K562 (cell line): Measurements from ENCODE around the gene C15orf62. TPM values are rescaled to one million over a fixed set of nuclear protein-coding genes. Genes with fewer than 3 reads are reported as not detected.

Experiments used
- ATAC-seq: fragments of 200-7000 bp; cut with Tn5 transposase; 3 replicates; pipeline ENCODE4 v1.9.1; 2020; ENCODE audit warnings: moderate library complexity
- BruUV-seq: library from RNA; stranded (reverse); fragments of 400-500 nt; replicated peaks from 2 replicates; lab custom pipeline; 2021; lab: Mats Ljungman, UMichigan
- CTCF ChIA-PET: fragments of 300-600 bp; formaldehyde crosslinking; extraction: SDS; loops from one replicate; lab custom pipeline; 2021; ENCODE audit warnings: low intra/inter-chr PET ratio; lab: Yijun Ruan, JAX
- POLR2A ChIA-PET: fragments of 300-600, 350-650 bp; sonication (Branson Sonifier 250); formaldehyde crosslinking; extraction: SDS; loops from one replicate; lab custom pipeline; 2021; ENCODE audit warnings: antibody characterized with exemption, inconsistent platforms; lab: Yijun Ruan, JAX
- DNase-seq, 4 experiments: peaks; one replicate each; pipeline versions ENCODE4 v3.0.0 to v3.0.0-alpha.2; 2011 to 2018; ENCODE audit warnings: low spot score in 3 of 4, mixed read lengths in 3 of 4; ENCODE audit errors: extremely low read depth in 1 of 4
- FAIRE-seq: peaks from 2 replicates; lab custom pipeline; 2011; peaks lifted over from hg19 to GRCh38; lab: Jason Lieb, UNC
- H2AFZ ChIP-seq: 2 replicates; pipeline ENCODE4 v1.6.0; 2011; ENCODE audit warnings: low read depth, low read length, control low read depth, inconsistent platforms
- H3K27ac ChIP-seq: fragments of 200-600 bp; 3 replicates; pipeline ENCODE4 v1.8.0; 2011; ENCODE audit warnings: low read depth, mild to moderate bottlenecking, control low read depth, inconsistent platforms, low read length, moderate library complexity, mixed read lengths; ENCODE audit errors: extremely low read depth
- H3K27me3 ChIP-seq, 2 experiments: fragments of 300-600 bp in 1 of 2; 2 replicates in 1 of 2; 3 replicates in 1 of 2; pipeline versions ENCODE4 v1.6.0 to v1.8.0; 2011; ENCODE audit warnings: inconsistent platforms in 2 of 2, low read length in 2 of 2, mild to moderate bottlenecking in 1 of 2, mixed read lengths in 1 of 2, moderate library complexity in 1 of 2; ENCODE audit not compliant: control insufficient read depth in 2 of 2, insufficient read depth in 2 of 2
- H3K36me3 ChIP-seq: fragments of 300-600 bp; 3 replicates; pipeline ENCODE4 v1.8.0; 2011; ENCODE audit warnings: mild to moderate bottlenecking, low read length, inconsistent platforms; ENCODE audit not compliant: control insufficient read depth, insufficient read depth
- H3K4me1 ChIP-seq, 2 experiments: fragments of 200-600 bp in 1 of 2; replicated peaks in 1 of 2; 2 replicates in 1 of 2; 3 replicates in 1 of 2; pipeline versions ENCODE4 v1.5.1 to v1.8.0; 2011; ENCODE audit warnings: inconsistent platforms in 2 of 2, low read length in 2 of 2, mild to moderate bottlenecking in 1 of 2, mixed read lengths in 1 of 2, moderate library complexity in 1 of 2; ENCODE audit not compliant: control insufficient read depth in 2 of 2, insufficient read depth in 2 of 2
- H3K4me2 ChIP-seq: 2 replicates; pipeline ENCODE4 v1.6.1; 2011; ENCODE audit warnings: low read length, control low read depth, inconsistent platforms, mixed read lengths; ENCODE audit not compliant: insufficient read depth
- H3K4me3 ChIP-seq: fragments of 200-600 bp; sonication (generic), shearing (Covaris generic); 2 replicates; pipeline ENCODE4 v1.5.1; 2016; ENCODE audit warnings: control low read depth, inconsistent platforms
- H3K79me2 ChIP-seq: fragments of 200-600 bp; 3 replicates; pipeline ENCODE4 v1.8.0; 2011; ENCODE audit warnings: low read length, inconsistent platforms; ENCODE audit not compliant: control insufficient read depth, insufficient read depth
- H3K9ac ChIP-seq, 2 experiments: 2 replicates each; pipeline versions ENCODE4 v1.6.0 to v1.6.1; 2011; ENCODE audit warnings: low read depth in 2 of 2, low read length in 2 of 2, control low read depth in 1 of 2, inconsistent platforms in 1 of 2, mild to moderate bottlenecking in 1 of 2, mixed read lengths in 1 of 2; ENCODE audit not compliant: insufficient read depth in 1 of 2
- H3K9me1 ChIP-seq: one replicate; pipeline ENCODE4 v1.6.0; 2011; ENCODE audit warnings: inconsistent platforms, mild to moderate bottlenecking, low read length, moderate library complexity; ENCODE audit not compliant: control insufficient read depth, insufficient read depth
- H3K9me3 ChIP-seq: replicated peaks from 2 replicates; pipeline ENCODE4 v1.5.1; 2011; ENCODE audit warnings: low read depth, low read length, inconsistent platforms; ENCODE audit not compliant: control insufficient read depth, insufficient read depth
- H4K20me1 ChIP-seq: replicated peaks from 2 replicates; pipeline ENCODE4 v1.6.1; 2011; ENCODE audit warnings: low read length, inconsistent platforms, mixed read lengths; ENCODE audit not compliant: control insufficient read depth, insufficient read depth
- ARID1B ChIP-seq: fragments of 450-650 bp; IDR thresholded peaks from 2 replicates; pipeline ENCODE4 v1.6.1; 2016; ENCODE audit warnings: antibody characterized with exemption, mild to moderate bottlenecking, inconsistent platforms
- HSF4 ChIP-seq: fragments of 250-450 bp; sonication (Bioruptor Pico); IDR thresholded peaks from 2 replicates; pipeline ENCODE4 v2.1.2; 2022; ENCODE audit warnings: mild to moderate bottlenecking, moderate library complexity, borderline replicate concordance
- MTA3 ChIP-seq: fragments of 450-650 bp; formaldehyde crosslinking; IDR thresholded peaks from 2 replicates; pipeline ENCODE4 v1.6.1; 2017; ENCODE audit warnings: mild to moderate bottlenecking, borderline replicate concordance
- POLR2AphosphoS2 ChIP-seq: IDR thresholded peaks from 2 replicates; pipeline ENCODE4 v1.6.1; 2012; ENCODE audit warnings: low read length, improper control_type of control experiment
- POLR2G ChIP-seq: fragments of 200-400 bp; formaldehyde crosslinking; IDR thresholded peaks from 2 replicates; pipeline ENCODE4 v1.6.1; 2017; ENCODE audit warnings: low read depth, mild to moderate bottlenecking, antibody characterized with exemption, low read length, moderate library complexity
- SPI1 ChIP-seq: IDR thresholded peaks from 2 replicates; pipeline ENCODE4 v1.6.1; 2011; ENCODE audit warnings: low read depth, low read length, control low read depth, borderline replicate concordance
- SREBF2 ChIP-seq: sonication (generic); formaldehyde crosslinking; IDR thresholded peaks from 2 replicates; pipeline ENCODE4 v1.4.0; 2020; ENCODE audit warnings: mild to moderate bottlenecking, missing genetic modification reagents
- ZNF408 ChIP-seq: fragments of 250-450 bp; sonication (Bioruptor Pico); IDR thresholded peaks from 2 replicates; pipeline ENCODE4 v1.4.0; 2020; ENCODE audit warnings: low read depth, mild to moderate bottlenecking, moderate library complexity
- ZNF436 ChIP-seq: fragments of 250-450, 450-650 bp; sonication (Bioruptor Pico); formaldehyde crosslinking; IDR thresholded peaks from 2 replicates; pipeline ENCODE4 v1.7.0; 2020; ENCODE audit warnings: mild to moderate bottlenecking
- WGBS: fragments of 100-300 bp; shearing (Covaris generic); methylation state at CpG from one replicate; pipeline ENCODE4 v1.1.6; 2016; ENCODE audit warnings: low coverage, mixed read lengths; ENCODE audit not compliant: insufficient coverage; ENCODE audit errors: missing lambda C conversion rate; 5-methylcytosine and 5-hydroxymethylcytosine counted together
- in situ Hi-C: fragments of 300-500 bp; cut with MboI; formaldehyde crosslinking; loops from 4 replicates; pipeline ENCODE4 v1.15.0; 2018; ENCODE audit warnings: inconsistent platforms, mixed read lengths
- intact Hi-C: fragments of 100-400 bp; cut with micrococcal nuclease; formaldehyde crosslinking; loops from 2 replicates; pipeline ENCODE4 v1.14.2; 2022
- polyA plus RNA-seq, 8 experiments: library from polyadenylated mRNA; depleted of rRNA in 4 of 8; stranded (reverse) in 5 of 8; unstranded in 3 of 8; fragments of >200 nt; fragmentation: Nextera tagmentation in 2 of 8; fragmentation: Illumina TruSeq in 1 of 8; extraction: Ambion mirVana in 2 of 8; extraction: Trizol in 1 of 8; gene quantifications; 2 replicates each; pipeline versions ENCODE4 v1.2.1 to v1.2.3, GENCODE V29; 2011 to 2014; ENCODE audit warnings: inconsistent platforms in 1 of 8, missing spikeins in 1 of 8
- total RNA-seq, 7 experiments: library from RNA; depleted of rRNA in 6 of 7; stranded (reverse); fragments of >200 nt in 6 of 7; fragmentation: Illumina TruSeq in 2 of 7; extraction: Trizol in 2 of 7; gene quantifications; 2 replicates each; pipeline versions ENCODE4 v1.2.1 to v1.2.3, GENCODE V29; 2011 to 2021; ENCODE audit warnings: low replicate concordance in 1 of 7
- TF ChIP-seq, protein P1 (sequence below): sonication (generic); formaldehyde crosslinking; IDR thresholded peaks from 2 replicates; pipeline ENCODE4 v1.8.1; 2023; ENCODE audit warnings: mild to moderate bottlenecking, missing genetic modification reagents
- TF ChIP-seq, protein P2 (sequence below): fragments of 250-450 bp; sonication (Bioruptor Pico); IDR thresholded peaks from 2 replicates; pipeline ENCODE4 v1.8.0; 2022; ENCODE audit warnings: moderate library complexity, mild to moderate bottlenecking, inconsistent platforms

Gene C15orf62
- total and polyA plus RNA-seq, 9 of the 15 experiments (the other 6 are each of a cell fraction or from before 2014, with no cell fraction given), result 0.01 to 0.76 (median 0.30) TPM; not detected in 1

DNA sequence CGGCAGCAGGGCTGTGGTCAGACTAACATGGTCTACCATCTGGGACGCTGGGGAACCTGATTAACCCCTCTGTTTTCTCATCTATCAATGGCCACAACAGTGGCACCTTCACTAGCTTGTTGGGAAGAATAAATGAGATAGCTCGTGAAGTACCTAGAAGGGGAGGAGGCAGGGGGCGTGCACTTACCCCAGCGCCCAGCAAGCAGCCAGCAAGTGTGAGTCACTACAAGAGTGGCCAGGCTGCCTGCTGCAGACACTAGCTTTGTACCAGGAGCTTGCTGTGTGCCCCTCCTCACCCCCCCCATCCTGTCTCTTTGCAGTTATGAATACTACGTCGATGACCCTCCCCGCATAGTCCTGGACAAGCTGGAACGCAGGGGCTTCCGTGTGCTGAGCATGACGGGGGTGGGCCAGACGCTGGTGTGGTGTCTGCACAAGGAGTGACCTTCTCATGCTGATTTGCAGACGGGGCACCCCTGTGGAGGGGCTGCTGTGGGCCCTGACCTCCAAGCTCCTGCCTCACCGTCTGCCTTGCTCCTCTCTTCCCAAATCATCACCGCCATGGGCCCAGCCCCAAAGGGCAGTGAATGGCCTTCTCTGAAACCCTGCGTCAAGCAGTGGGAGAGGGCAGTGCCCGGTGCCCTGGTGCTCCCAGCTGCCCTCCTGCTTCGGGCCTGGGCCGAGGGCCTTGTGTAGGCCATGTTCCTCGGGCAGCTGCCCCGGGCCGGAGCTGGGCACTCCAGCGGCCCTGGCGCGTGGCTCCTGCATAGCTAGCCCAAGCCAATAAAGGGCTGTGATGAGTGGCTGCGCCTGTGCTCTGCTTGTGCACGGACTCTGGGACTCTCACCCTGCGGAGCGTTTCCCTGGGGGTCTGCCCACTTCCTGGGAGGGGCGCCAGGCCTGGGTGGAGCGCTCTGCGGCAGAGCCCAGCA, 2.6 kb upstream of the C15orf62 start:
- peaks cover 21 to 73% of the 10 kb centered on the region in 2 experiments; a peak in 4 of 5 replicates for H3K4me1 ChIP-seq
- 70% methylated on average over 23 of the region's 32 CpGs for WGBS
- H3K27me3 ChIP-seq, result no peaks in the 10 kb centered on the region
- no peaks in the 10 kb centered on the region for H3K9me1 ChIP-seq
- BruUV-seq, result no TSS peak
- H3K9me3 ChIP-seq, result no peaks in the 10 kb centered on the region
- no peak overlapping the region for H3K4me3 ChIP-seq
- peak overlapping the region in 1 of 2 experiments; percentile 63; a peak in 2 of 4 replicates for H3K9ac ChIP-seq
- no peak overlapping the region for H2AFZ ChIP-seq
- H3K27ac ChIP-seq, result no peak overlapping the region
- FAIRE-seq (no peak), DNase-seq (peak in 1 of 4 experiments; percentile 39), ATAC-seq (no peak)
- peaks cover 16% of the 10 kb centered on the region; the same call in 1 of the 3 replicates for H3K36me3 ChIP-seq
- no peaks in the 10 kb centered on the region for H3K79me2 ChIP-seq
- POLR2A ChIA-PET, result interaction anchor here (0.6 to 1.4 kb wide), 5 partner anchors 9 to 127 kb away, joined by 3 to 5 read pairs (median 4); partner anchors contain the start of gene VPS18
- TF ChIP-seq SPI1 (no peak), SREBF2 (CRISPR knock-in tag) (no peak), POLR2G (peak; percentile 48; the same call in 1 of the 2 replicates), ZNF408 (CRISPR knock-in tag) (no peak), MTA3 (no peak), ZNF436 (no peak), POLR2AphosphoS2 (no peak), HSF4 (CRISPR knock-in tag) (no peak), ARID1B (no peak)
- TF ChIP-seq, protein P1, sequence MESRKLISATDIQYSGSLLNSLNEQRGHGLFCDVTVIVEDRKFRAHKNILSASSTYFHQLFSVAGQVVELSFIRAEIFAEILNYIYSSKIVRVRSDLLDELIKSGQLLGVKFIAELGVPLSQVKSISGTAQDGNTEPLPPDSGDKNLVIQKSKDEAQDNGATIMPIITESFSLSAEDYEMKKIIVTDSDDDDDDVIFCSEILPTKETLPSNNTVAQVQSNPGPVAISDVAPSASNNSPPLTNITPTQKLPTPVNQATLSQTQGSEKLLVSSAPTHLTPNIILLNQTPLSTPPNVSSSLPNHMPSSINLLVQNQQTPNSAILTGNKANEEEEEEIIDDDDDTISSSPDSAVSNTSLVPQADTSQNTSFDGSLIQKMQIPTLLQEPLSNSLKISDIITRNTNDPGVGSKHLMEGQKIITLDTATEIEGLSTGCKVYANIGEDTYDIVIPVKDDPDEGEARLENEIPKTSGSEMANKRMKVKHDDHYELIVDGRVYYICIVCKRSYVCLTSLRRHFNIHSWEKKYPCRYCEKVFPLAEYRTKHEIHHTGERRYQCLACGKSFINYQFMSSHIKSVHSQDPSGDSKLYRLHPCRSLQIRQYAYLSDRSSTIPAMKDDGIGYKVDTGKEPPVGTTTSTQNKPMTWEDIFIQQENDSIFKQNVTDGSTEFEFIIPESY (CRISPR knock-in tag), result peak; percentile 3; the same call in 1 of the 2 replicates
- TF ChIP-seq, protein P2, sequence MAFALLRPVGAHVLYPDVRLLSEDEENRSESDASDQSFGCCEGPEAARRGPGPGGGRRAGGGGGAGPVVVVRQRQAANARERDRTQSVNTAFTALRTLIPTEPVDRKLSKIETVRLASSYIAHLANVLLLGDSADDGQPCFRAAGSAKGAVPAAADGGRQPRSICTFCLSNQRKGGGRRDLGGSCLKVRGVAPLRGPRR, result no peak
- H4K20me1 ChIP-seq, result no peaks in the 10 kb centered on the region; the same call in none of the 2 replicates
- H3K4me2 ChIP-seq, result no peak overlapping the region
- in situ Hi-C loops, result no loop called here
- CTCF ChIA-PET, result no interaction called here
- intact Hi-C loops, result loop anchor here (10.0 kb wide), 1 partner anchor 172 kb away; the partner anchor contains the start of gene KNL1
